Stimulated activated CD8-positive, alpha-beta memory T cell treated with anti-CD3 and anti-CD28 coated beads, Interleukin-7, amount 100 ng/mL, for 1 hour (primary cell): ENCODE results near the gene CAV1.
"Not testable (repeated sequence)": the region's sequence is repeated elsewhere in the genome, so short reads cannot be mapped to it uniquely, and the experiment has no call there.

Source experiments
- DNase-seq, 2 donors: peaks; one replicate each; pipeline ENCODE4 v3.0.0-alpha.2; 2020; ENCODE audit warnings: low read depth in 2 of 2

The CAV1 gene

GRCh38 chr7:116524609-116525297 is at the start of gene CAV1:
CAV1 (plus strand) TSS chr7:116525036; CDS start chr7:116525063, 27 bp downstream.
- DNase-seq, result peak in 1 of 2 donors; percentile 9

GRCh38 chr7:116477625-116478024 is 47.2 kb upstream of the CAV1 start:
- DNase-seq, result no peak

- DNase-seq, result no peak
These were observed 46.0 kb upstream of the CAV1 start for GRCh38 chr7:116478834-116479233.

- DNase-seq, result no peak
These were observed 41.4 kb upstream of the CAV1 start for GRCh38 chr7:116483271-116483942.

- DNase-seq, result not testable (repeated sequence)
These were observed 40.4 kb upstream of the CAV1 start for GRCh38 chr7:116484389-116484788.

GRCh38 chr7:116487907-116488521 is 36.8 kb upstream of the CAV1 start:
- DNase-seq, result no peak

- DNase-seq, result no peak
These were observed 34.5 kb upstream of the CAV1 start for GRCh38 chr7:116490351-116490750.

GRCh38 chr7:116491887-116492653 is 32.8 kb upstream of the CAV1 start:
- DNase-seq, result no peak

GRCh38 chr7:116492654-116493109 is 32.2 kb upstream of the CAV1 start:
- no peak for DNase-seq

GRCh38 chr7:116493449-116493848 is 31.4 kb upstream of the CAV1 start:
- DNase-seq, result no peak

GRCh38 chr7:116494472-116494871 is 30.4 kb upstream of the CAV1 start:
- DNase-seq, result no peak

- no peak for DNase-seq
These were observed 29.1 kb upstream of the CAV1 start for GRCh38 chr7:116495736-116496135.

- DNase-seq, result no peak
These were observed 28.2 kb upstream of the CAV1 start for GRCh38 chr7:116496653-116497052.

- no peak for DNase-seq
These were observed 27.1 kb upstream of the CAV1 start for GRCh38 chr7:116497708-116498107.

GRCh38 chr7:116499168-116500077 is 25.4 kb upstream of the CAV1 start, which contains the start of gene CAV2:
CAV2 (plus strand) TSS chr7:116499738; CDS start chr7:116499782, 44 bp downstream.
- no peak for DNase-seq

GRCh38 chr7:116500078-116500853 is 24.6 kb upstream of the CAV1 start:
- DNase-seq, result no peak

GRCh38 chr7:116501425-116502167 is 23.2 kb upstream of the CAV1 start:
- no peak for DNase-seq

- DNase-seq, result no peak
These were observed 22.4 kb upstream of the CAV1 start for GRCh38 chr7:116502201-116503096.
